Hepatocyte (in vitro differentiated cells): ENCODE data around the gene LMF1. TPM values are rescaled to one million over a fixed set of nuclear protein-coding genes. Genes with fewer than 3 reads are reported as not detected.

ENCODE experiments used
- DNase-seq: peaks from one replicate; pipeline ENCODE4 v3.0.0-alpha.2; 2016; ENCODE audit warnings: low spot score
- H2AFZ ChIP-seq: fragments of 200-600 bp; sonication (generic); 2 replicates; pipeline ENCODE4 v1.6.0; 2016; ENCODE audit warnings: antibody characterized with exemption, mild to moderate bottlenecking
- H3K27ac ChIP-seq: fragments of 200-600 bp; sonication (generic); 2 replicates; pipeline ENCODE4 v1.5.1; 2016; ENCODE audit warnings: mild to moderate bottlenecking
- H3K27me3 ChIP-seq: fragments of 200-600 bp; sonication (generic); 2 replicates; pipeline ENCODE4 v1.6.1; 2016
- H3K36me3 ChIP-seq: fragments of 200-600 bp; sonication (generic); replicated peaks from 2 replicates; pipeline ENCODE4 v1.5.1; 2016; ENCODE audit warnings: low read depth; ENCODE audit not compliant: insufficient read depth
- H3K4me1 ChIP-seq: fragments of 200-600 bp; sonication (generic); 2 replicates; pipeline ENCODE4 v1.5.1; 2016; ENCODE audit warnings: mild to moderate bottlenecking, moderate library complexity; ENCODE audit not compliant: insufficient read depth
- H3K4me2 ChIP-seq: fragments of 200-600 bp; sonication (generic); 2 replicates; pipeline ENCODE4 v1.6.0; 2016
- H3K4me3 ChIP-seq: fragments of 200-600 bp; sonication (generic); 2 replicates; pipeline ENCODE4 v1.5.1; 2016; ENCODE audit warnings: mild to moderate bottlenecking
- H3K79me2 ChIP-seq: fragments of 200-600 bp; sonication (generic); 2 replicates; pipeline ENCODE4 v1.6.0; 2017; ENCODE audit warnings: mild to moderate bottlenecking
- H3K9me2 ChIP-seq: fragments of 200-600 bp; sonication (generic); replicated peaks from 2 replicates; pipeline ENCODE4 v1.6.0; 2017; ENCODE audit warnings: mild to moderate bottlenecking; ENCODE audit not compliant: insufficient read depth
- H3K9me3 ChIP-seq: fragments of 200-600 bp; sonication (generic); 2 replicates; pipeline ENCODE4 v1.5.1; 2016; ENCODE audit warnings: low read depth, mild to moderate bottlenecking
- H4K20me1 ChIP-seq: fragments of 200-600 bp; sonication (generic); 2 replicates; pipeline ENCODE4 v1.6.0; 2016; ENCODE audit warnings: mild to moderate bottlenecking; ENCODE audit not compliant: insufficient read depth, poor library complexity, severe bottlenecking
- CTCF ChIP-seq: fragments of 200-600 bp; sonication (generic); IDR thresholded peaks from 2 replicates; pipeline ENCODE4 v1.5.1; 2016; ENCODE audit warnings: antibody characterized with exemption, mild to moderate bottlenecking; ENCODE audit not compliant: poor library complexity
- EZH2 ChIP-seq: fragments of 200-600 bp; sonication (generic); IDR thresholded peaks from 2 replicates; pipeline ENCODE4 v1.6.1; 2016; ENCODE audit warnings: antibody characterized with exemption, mild to moderate bottlenecking, borderline replicate concordance
- EZH2phosphoT487 ChIP-seq: fragments of 200-600 bp; sonication (generic); IDR thresholded peaks from one replicate; pipeline ENCODE4 v1.6.1; 2018; ENCODE audit warnings: antibody characterized with exemption, mild to moderate bottlenecking, low read depth, moderate library complexity; ENCODE audit not compliant: unreplicated experiment, severe bottlenecking
- WGBS: methylation state at CpG from one replicate; pipeline ENCODE4 v1.1.6; 2016; ENCODE audit warnings: low lambda C conversion rate; ENCODE audit errors: missing lambda C conversion rate; 5-methylcytosine and 5-hydroxymethylcytosine counted together
- polyA plus RNA-seq: library from polyadenylated mRNA; unstranded; fragments of >200 nt; fragmentation: Nextera tagmentation; extraction: Ambion mirVana; gene quantifications from 2 replicates; pipeline ENCODE4 v1.2.1, GENCODE V29; 2016
- total RNA-seq: library from RNA; depleted of rRNA; stranded (reverse); fragments of >200 nt; gene quantifications from 2 replicates; pipeline ENCODE4 v1.2.3, GENCODE V29; 2014

LMF1 gene
- total and polyA plus RNA-seq, 2 experiments from 2014 or later: 27.2 to 34.3 TPM

- WGBS: 83% methylated on average over 23 of the region's 23 CpGs
- no peak overlapping the region for H2AFZ ChIP-seq
Measured at GRCh38 chr16:920051-920681, 50.6 kb downstream of the LMF1 start.

GRCh38 chr16:919658-920050, 51.1 kb downstream of the LMF1 start:
- peak overlapping the region; percentile 88 for H3K27ac ChIP-seq
- H3K36me3 ChIP-seq: no peaks in the 10 kb centered on the region
- no peaks in the 10 kb centered on the region for H3K9me2 ChIP-seq
- peaks cover 14% of the 10 kb centered on the region for H3K4me1 ChIP-seq
- no peaks in the 10 kb centered on the region for H3K79me2 ChIP-seq
- WGBS: 95% methylated on average over 14 of the region's 15 CpGs
- no peak overlapping the region for H3K4me3 ChIP-seq
- no peak overlapping the region for H2AFZ ChIP-seq
- TF ChIP-seq EZH2phosphoT487: no peak
- TF ChIP-seq EZH2: no peak
- TF ChIP-seq CTCF: no peak
- H3K27me3 ChIP-seq: no peaks in the 10 kb centered on the region
- DNase-seq: no peak
- no peak overlapping the region for H3K4me2 ChIP-seq
- H4K20me1 ChIP-seq: no peaks in the 10 kb centered on the region
- no peaks in the 10 kb centered on the region for H3K9me3 ChIP-seq

More at GRCh38 chr16:920051-920681, 50.6 kb downstream of the LMF1 start:
- Histone ChIP-seq H3K27ac (peak overlapping the region; percentile 88), H3K9me3 (no peaks in the 10 kb centered on the region), H3K4me2 (peak overlapping the region; percentile 44), H3K36me3 (no peaks in the 10 kb centered on the region), H3K4me1 (peaks cover 14% of the 10 kb centered on the region), H3K9me2 (no peaks in the 10 kb centered on the region), H3K79me2 (no peaks in the 10 kb centered on the region), H4K20me1 (no peaks in the 10 kb centered on the region), H3K27me3 (no peaks in the 10 kb centered on the region), H3K4me3 (no peak overlapping the region)
- peak; percentile 44 for DNase-seq
- TF ChIP-seq CTCF (no peak), EZH2 (no peak), EZH2phosphoT487 (no peak)

GRCh38 chr16:918741-919657, 51.8 kb downstream of the LMF1 start:
- no peaks in the 10 kb centered on the region for H3K9me3 ChIP-seq
- 96% methylated on average over 47 of the region's 47 CpGs for WGBS
- H3K27ac ChIP-seq: no peak overlapping the region
- no peaks in the 10 kb centered on the region for H4K20me1 ChIP-seq
- no peaks in the 10 kb centered on the region for H3K79me2 ChIP-seq
- H3K4me3 ChIP-seq: no peak overlapping the region
- H3K9me2 ChIP-seq: no peaks in the 10 kb centered on the region
- DNase-seq: no peak
- H3K4me1 ChIP-seq: peaks cover 14% of the 10 kb centered on the region
- H3K36me3 ChIP-seq: no peaks in the 10 kb centered on the region
- TF ChIP-seq CTCF (no peak), EZH2phosphoT487 (no peak)
- H3K27me3 ChIP-seq: no peaks in the 10 kb centered on the region
- no peak overlapping the region for H3K4me2 ChIP-seq
- H2AFZ ChIP-seq: no peak overlapping the region
